ENCODE data around the gene ZNF91.
"Not testable (repeated sequence)": the region's sequence is repeated elsewhere in the genome, so short reads cannot be mapped to it uniquely, and the experiment has no call there.

ZNF91 gene

DNA sequence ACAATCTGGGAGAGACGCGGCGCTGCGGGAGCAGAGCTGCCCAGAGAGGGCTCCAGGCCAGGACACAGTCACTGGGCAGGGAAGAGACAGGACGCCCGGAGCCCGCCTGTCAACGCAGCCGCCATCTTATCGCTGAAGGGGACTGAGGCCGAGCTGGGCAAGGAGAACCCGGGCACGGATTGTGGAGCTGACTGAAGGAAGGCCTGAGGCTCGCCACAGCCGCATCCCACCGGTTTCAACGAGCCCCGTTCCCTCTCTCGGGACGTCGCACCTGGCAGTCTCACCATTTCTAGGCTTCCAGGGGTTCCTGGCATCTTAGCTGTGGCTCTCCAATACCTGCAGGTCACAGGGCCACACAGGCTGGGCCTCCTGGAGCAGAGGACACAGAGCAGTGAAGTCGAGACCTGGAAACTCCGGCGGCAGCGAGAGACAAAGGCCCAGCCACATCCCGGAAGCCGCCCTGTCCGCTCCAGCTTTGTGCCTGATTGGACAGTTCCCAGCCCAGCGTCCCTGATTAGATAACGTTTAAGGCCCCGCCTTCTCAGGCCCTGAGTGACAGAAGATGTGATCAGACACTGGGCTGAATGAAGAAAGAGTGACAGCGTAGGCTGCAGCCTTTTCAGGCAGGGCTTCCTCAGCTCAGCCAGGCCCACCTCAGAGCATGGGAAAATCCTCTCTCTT lies at the start of gene ZNF91:
TSS of gene ZNF91 (minus strand) at position 431 of the 681 bp plus-strand sequence. CDS start at position 314, 117 bp downstream.
- DNase-seq, result peak; percentile 93

DNA sequence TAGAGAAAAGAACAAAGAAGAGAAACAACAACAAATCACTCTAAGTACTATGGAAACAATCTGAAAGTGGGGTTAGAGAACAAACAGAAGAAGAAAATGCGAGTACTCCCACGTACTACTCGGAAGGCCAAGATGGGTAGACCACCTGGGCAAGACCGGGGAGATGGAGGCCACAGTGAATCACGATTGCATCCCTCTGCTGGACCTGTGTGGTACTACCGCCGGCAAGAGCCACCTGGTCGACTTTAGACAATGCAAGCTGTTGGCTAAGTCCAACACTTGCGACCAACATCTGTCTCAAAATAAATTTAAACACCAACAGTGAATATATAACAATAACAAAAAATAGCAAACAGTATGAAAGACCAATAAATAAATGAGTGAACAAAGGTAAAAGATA lies 45.5 kb upstream of the ZNF91 start:
- DNase-seq, result no peak

- no peak for DNase-seq
Measured at GRCh38 chr19:23440207-23440606, 44.9 kb upstream of the ZNF91 start.

DNA sequence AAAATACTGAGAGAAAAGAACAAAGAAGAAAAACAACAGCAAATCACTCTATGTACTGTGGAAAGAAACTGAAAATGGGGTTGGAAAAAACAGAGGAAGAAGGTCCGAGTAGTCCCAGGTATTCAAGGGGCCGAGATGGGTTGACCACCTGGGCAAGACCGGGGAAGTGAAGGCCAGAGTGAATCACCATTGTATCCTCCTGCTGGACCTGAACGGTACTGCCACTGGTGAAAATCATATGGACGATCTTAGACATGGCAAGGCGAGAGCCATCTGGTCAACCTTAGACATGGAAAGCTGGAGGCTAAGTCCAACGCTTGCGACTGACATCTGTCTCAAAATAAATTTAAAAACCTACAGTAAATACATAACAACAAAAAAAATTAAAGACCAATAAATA lies 44.4 kb upstream of the ZNF91 start:
- DNase-seq, result no peak

DNA sequence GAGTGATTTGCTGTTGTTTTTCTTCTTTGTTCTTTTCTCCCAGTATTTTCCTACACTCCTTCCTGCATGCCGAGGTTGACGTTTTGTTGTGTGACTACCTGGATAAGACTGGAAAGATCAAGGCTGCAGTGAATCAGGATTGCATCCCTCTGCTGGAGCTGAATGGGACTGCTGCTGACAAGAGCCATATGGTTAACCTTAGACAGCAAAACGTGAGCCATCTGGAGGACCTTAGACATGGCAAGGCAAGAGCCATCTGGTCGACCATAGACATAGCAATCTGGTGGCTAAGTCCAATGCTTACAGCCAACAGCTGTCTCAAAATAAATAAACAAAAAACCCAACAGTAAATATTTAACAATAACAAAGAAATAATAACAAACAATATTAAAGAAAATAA lies 42.6 kb upstream of the ZNF91 start:
- no peak for DNase-seq

DNA sequence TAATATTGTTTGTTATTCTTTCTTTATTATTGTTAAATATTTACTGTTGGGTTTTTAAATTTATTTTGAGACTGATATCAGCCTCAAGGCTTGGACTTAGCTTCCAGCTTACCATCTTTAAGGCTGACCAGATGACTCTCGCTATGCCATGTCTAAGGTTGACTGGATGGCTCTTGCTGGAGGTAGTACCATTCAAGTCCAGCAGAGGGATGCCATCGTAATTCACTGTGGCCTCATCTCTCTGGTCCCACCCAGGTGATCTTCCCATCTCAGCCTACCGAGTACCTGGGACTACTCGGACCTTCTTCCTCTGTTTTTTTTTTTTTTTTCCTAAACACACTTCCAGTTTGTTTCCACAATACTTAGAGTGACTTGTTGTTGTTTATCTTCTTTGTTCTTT lies 41.7 kb upstream of the ZNF91 start:
- no peak for DNase-seq

DNA sequence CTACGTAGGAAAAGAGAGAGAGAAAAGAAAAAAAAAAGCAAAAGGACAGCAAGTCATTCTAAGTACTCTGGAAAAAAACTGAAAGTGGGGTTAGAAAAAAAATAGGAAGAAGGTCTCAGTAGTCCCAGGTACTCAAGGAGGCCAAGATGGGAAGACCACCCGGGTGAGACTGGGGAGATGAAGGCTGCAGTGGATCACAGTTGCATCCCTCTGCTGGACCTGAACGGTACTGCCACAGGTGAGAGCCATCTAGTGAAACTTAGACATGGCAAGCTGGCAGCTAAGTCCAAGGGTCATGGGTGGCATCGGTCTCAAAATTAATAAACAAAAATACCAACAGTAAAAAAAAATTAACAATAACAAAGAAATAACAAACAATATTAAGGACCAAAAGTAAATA lies 41.0 kb upstream of the ZNF91 start:
- DNase-seq, result no peak

- DNase-seq, result no peak
Measured at GRCh38 chr19:23420824-23421223, 25.6 kb upstream of the ZNF91 start.

DNA sequence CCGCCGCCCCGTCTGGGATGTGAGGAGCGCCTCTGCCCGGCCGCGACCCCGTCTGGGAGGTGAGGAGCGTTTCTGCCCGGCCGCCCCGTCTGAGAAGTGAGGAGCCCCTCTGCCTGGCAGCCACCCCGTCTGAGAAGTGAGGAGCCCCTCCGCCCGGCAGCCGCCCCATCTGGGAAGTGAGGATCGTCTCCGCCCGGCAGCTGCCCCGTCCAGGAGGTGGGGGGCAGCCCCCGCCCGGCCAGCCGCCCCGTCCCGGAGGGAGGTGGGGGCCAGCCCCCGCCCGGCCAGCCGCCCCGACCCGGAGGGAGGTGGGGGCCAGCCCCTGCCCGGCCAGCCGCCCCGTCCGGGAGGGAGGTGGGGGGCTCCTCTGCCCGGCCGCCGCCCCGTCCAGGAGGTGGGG lies 24.0 kb upstream of the ZNF91 start:
- not testable (repeated sequence) for DNase-seq

GRCh38 chr19:23415561-23416191 lies 20.4 kb upstream of the ZNF91 start:
- peak; percentile 15 for DNase-seq

DNA sequence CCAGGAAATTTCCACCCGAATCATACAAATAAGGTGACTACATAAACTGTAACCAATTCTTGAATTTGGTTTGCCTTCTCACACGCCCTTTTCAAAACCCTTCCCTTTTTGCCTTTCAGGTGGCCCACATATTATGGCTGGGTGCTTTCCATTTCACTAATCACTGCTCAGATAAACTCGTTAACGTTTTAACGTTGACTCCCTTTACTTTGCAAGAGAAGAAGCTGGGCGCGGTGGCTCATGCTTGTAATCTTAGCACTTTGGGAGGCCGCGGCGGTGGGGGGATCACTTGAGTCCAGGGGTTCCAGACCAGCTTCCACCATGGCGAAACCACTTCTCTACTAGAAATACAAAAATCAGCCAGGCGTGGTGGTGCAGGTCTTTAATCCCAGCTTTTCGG lies 19.8 kb upstream of the ZNF91 start:
- no peak for DNase-seq

- no peak for DNase-seq
Measured at GRCh38 chr19:23410155-23410554, 14.9 kb upstream of the ZNF91 start.

DNA sequence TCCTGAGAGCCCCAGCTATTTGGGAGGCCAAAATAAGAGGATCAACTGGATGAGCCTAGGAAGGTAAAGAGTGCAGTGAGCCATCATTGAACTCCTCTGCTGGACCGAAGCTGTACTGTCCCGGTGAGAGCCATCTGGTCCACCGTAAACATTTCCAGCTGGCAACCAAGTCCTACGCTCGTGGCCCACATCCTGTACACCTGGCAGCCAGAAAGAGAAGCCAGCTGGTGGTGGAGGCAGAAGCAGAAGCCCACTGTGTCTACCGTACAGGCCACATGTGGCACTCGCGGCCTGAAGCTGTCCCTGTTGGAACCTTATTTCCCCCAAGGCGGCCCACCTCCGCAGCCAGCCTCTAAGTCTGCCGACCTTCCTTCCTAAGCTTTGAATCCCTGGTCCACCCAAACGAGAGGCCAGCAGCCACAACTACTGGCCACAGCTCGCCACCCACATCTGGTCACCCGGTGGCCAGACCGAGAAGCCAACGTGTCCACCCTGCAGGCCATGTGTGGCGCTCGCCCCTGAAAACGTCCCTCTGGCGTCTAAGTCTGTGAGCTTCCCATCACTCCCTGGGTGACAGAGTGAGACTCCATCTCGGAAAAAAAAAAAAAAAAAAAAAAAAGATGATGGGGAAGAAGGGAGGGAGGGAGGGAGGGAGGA lies 14.2 kb upstream of the ZNF91 start:
- no peak for DNase-seq

DNA sequence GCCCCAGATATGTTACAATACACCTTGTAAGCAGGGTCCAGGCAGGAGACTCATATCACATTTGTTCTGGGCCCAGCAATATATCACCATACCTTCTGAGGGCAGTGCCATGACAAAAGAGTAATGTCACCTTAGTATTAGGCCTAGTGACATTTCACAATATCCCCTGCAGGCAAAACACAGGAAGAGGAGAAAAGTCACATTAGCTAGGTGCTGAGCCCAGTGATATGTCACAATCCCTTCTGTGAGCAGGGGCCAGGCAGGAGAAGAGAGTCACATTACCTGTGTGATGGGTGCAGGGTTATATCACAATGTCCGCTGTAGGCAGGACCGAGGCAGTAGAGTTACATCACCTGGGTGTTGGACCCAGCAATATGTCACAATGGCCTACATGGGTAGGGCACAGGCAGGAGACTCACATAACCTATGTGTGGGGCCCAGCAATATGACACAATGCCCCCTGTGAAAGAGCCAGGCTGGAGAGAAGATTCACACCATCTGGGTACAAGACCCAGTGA lies 12.4 kb upstream of the ZNF91 start:
- DNase-seq, result no peak

DNA sequence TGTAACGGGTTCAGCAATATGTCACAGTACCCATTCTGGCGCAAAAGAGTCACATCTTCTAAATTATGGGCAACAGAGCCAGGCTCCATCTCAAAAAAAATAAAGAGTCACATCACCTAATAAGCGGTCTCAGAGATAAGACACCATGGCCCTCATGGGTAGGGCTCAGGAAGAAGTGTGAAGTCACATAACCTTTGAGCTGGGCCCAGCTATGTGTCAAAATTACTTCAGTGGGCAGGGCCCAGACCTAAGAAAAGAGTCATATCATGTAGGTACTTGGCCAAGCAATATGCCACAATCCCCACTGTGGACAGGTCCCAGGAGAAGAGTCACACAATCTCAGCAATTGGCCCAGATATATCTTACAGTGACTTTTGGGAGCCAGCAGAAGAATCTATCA lies 11.4 kb upstream of the ZNF91 start:
- no peak for DNase-seq

GRCh38 chr19:23406091-23406490 lies 10.8 kb upstream of the ZNF91 start:
- DNase-seq, result no peak

- no peak for DNase-seq
Measured at GRCh38 chr19:23404676-23405075, 9.4 kb upstream of the ZNF91 start.

- no peak for DNase-seq
Measured at GRCh38 chr19:23403581-23404324, 8.5 kb upstream of the ZNF91 start.

- DNase-seq, result no peak
Measured at GRCh38 chr19:23403052-23403451, 7.8 kb upstream of the ZNF91 start.

- no peak for DNase-seq
Measured at GRCh38 chr19:23402388-23402787, 7.1 kb upstream of the ZNF91 start.

- DNase-seq, result no peak
Measured at GRCh38 chr19:23401086-23401610, 5.9 kb upstream of the ZNF91 start.

GRCh38 chr19:23399443-23399842 lies 4.2 kb upstream of the ZNF91 start:
- no peak for DNase-seq

DNA sequence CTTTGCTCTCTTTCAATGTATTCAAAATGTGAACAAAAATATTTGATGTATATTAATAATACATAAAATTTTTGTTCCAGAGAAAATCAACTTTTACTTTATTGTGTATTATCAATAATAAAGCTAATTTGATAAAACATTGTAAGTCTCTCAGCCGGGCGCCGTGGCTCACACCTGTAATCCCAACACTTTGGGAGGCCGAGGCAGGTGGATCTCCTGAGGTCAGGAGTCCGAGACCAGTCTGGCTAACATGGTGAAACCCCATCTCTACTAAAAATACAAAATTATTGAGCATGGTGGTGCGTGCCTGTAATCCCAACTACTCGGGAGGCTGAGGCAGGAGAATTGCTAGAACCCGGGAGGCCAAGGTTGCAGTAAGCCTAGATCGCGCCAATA lies 449 bp upstream of the ZNF91 start:
- not testable (repeated sequence) for DNase-seq

All from NCI-H1092 treated with DMSO at 0.1 percent for 48 hours (cell line).